ENCODE measurements around the gene HMGB2. TPM values are rescaled to one million over a fixed set of nuclear protein-coding genes. Genes with fewer than 3 reads are reported as not detected.
A peak's percentile ranks its signal among the peaks of the same experiment; 100 is the strongest.

Gene HMGB2
- polyA plus RNA-seq, 1 experiment: 32.7 TPM

DNA sequence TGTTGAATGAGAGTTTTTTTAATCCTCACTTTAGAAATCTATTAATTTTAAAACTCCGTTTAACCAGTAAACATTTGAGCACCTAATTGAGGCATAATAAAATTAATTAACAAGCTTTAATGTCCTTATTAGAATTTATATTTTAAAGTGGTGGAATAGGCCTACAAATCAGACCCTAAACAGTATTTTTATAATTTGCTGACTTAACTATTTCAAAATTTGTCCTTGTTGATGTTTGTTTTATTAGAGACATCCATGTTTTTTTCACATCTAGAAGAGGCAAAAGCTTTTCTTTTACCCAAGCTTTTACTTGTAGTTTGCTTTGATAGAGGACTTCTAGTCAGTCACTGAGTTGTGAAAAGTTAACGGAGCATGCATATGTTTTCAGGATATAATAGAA lies 40.4 kb upstream of the HMGB2 start:
- no peak overlapping the region for H3K4me3 ChIP-seq (ENCODE audit: low read depth, low read length)
- DNase-seq (ENCODE audit: low read depth): no peak
- ChIA-PET POLR2A (interaction anchor here (0.6 kb wide), 1 partner anchor 25 kb away, joined by 4 read pairs; no protein-coding TSS in a partner anchor), CTCF (interaction anchor here (0.9 to 1.4 kb wide), 3 partner anchors 10 to 55 kb away, joined by 3 to 6 read pairs (median 3); no protein-coding TSS in a partner anchor)
- no peaks in the 10 kb centered on the region for H3K27me3 ChIP-seq (ENCODE audit: control insufficient read depth, insufficient read depth, low read length)
- H3K36me3 ChIP-seq (ENCODE audit: control insufficient read depth, insufficient read depth, low read length): no peaks in the 10 kb centered on the region
- TF ChIP-seq, protein P1, sequence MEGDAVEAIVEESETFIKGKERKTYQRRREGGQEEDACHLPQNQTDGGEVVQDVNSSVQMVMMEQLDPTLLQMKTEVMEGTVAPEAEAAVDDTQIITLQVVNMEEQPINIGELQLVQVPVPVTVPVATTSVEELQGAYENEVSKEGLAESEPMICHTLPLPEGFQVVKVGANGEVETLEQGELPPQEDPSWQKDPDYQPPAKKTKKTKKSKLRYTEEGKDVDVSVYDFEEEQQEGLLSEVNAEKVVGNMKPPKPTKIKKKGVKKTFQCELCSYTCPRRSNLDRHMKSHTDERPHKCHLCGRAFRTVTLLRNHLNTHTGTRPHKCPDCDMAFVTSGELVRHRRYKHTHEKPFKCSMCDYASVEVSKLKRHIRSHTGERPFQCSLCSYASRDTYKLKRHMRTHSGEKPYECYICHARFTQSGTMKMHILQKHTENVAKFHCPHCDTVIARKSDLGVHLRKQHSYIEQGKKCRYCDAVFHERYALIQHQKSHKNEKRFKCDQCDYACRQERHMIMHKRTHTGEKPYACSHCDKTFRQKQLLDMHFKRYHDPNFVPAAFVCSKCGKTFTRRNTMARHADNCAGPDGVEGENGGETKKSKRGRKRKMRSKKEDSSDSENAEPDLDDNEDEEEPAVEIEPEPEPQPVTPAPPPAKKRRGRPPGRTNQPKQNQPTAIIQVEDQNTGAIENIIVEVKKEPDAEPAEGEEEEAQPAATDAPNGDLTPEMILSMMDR (IDR thresholded peaks at IDR 0.05; ENCODE audit: insufficient read depth, low read depth, low read length): no peak

DNA sequence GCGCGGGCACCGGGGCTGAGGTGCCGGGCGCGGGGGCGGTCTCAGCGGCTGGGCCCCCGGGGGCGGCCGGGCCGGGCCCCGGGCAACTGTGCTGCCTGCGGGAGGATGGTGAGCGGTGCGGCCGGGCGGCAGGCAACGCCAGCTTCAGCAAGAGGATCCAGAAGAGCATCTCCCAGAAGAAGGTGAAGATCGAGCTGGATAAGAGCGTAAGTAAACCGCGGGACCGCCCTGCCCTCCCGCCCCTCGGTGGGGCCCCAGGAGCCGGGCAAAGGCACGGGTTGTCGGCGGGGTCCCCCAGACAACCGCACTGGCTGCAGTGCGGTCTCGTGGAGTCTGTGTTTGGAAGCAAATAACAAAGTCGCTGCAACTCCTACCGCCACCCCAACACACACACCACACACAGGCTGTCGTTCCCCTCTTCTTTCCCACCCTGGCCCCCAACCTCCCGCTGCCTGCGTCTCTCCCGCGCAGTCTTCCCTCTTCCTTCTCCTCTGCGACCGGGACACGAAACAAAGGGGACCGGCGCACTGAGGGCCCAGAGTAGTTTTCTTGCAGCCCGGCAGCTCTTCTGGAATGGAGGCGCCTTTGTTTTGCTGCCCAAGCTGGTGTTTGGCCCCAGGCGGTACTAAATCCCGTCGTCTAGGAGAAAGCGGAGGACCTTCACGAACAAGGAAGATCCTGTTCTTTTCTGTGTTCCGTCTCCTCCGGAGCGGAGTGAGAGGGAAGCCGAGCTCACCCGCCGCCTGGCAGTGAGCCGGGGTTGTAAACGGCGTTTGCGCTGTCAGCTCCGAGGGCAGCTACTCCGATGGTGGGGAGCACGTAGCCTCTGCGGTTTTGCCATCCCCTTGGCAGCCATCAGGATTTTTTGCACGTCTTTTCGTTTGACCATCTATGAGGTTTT lies 37.4 kb upstream of the HMGB2 start:
- Histone ChIP-seq H3K27me3 (ENCODE audit: control insufficient read depth, insufficient read depth, low read length) (no peaks in the 10 kb centered on the region), H3K36me3 (ENCODE audit: control insufficient read depth, insufficient read depth, low read length) (no peaks in the 10 kb centered on the region), H3K4me3 (ENCODE audit: low read depth, low read length) (peak overlapping the region; percentile 88)
- TF ChIP-seq, protein P1 (IDR thresholded peaks at IDR 0.05; ENCODE audit: insufficient read depth, low read depth, low read length): 0 out of 2 replicates have a peak, but pooled peaks have one; percentile 4
- DNase-seq (ENCODE audit: low read depth): no peak
- POLR2A ChIA-PET: interaction anchor here (0.6 to 2.2 kb wide), 6 partner anchors 13 to 91 kb away, joined by 3 to 21 read pairs (median 4); partner anchors contain the start of gene HMGB2
- CTCF ChIA-PET: interaction anchor here (0.8 to 2.1 kb wide), 9 partner anchors 11 to 123 kb away, joined by 3 to 6 read pairs (median 3); no protein-coding TSS in a partner anchor

DNA sequence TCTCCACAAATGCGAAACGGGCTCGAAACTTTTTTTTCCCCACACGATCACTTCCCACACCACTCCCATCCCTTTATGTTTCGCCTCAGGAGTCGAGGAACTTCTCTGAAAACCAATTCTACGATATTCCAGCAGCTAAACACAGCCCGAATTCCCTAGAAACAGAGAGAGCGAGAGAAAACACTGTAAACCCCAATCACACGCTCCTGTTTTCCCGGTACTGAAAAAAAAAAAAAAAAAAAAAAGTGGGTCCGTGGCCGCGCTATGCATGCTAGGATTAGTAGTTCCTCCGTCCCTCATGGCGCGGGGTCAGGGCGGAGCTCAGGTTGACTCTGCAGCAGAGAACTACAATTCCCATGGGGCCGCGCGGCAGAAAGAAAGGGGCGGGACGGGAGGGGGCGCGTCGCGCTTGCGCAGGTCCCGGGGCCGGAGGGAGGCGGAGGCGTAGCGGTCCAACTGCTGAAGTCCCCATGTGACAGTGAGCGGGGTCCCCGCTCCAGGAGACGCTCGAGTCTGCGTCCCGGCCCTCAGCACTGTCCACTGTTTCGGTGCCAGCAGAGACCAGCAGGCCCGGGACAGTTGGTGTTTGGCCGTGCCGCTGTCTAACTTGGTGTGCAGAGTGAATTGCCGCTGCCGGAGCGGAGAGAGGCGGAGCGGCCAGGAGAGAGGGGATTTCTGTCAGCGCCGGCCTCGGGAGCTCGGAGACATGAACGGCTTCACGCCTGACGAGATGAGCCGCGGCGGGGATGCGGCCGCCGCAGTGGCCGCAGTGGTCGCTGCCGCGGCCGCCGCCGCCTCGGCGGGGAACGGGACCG lies 36.5 kb upstream of the HMGB2 start, which contains the start of gene SAP30:
SAP30 (plus strand) TSS at position 478 of the 815 bp plus-strand sequence; CDS start at position 707, 229 bp downstream.
- ChIA-PET CTCF (interaction anchor here (1.0 to 4.0 kb wide), 6 partner anchors 8 to 123 kb away, joined by 3 to 11 read pairs (median 6); no protein-coding TSS in a partner anchor), POLR2A (interaction anchor here (0.5 to 2.2 kb wide), 7 partner anchors 10 to 49 kb away, joined by 3 to 21 read pairs (median 7); partner anchors contain the start of gene HMGB2)
- TF ChIP-seq, protein P1 (IDR thresholded peaks at IDR 0.05; ENCODE audit: insufficient read depth, low read depth, low read length): no peak
- Histone ChIP-seq H3K27me3 (ENCODE audit: control insufficient read depth, insufficient read depth, low read length) (no peaks in the 10 kb centered on the region), H3K36me3 (ENCODE audit: control insufficient read depth, insufficient read depth, low read length) (no peaks in the 10 kb centered on the region), H3K4me3 (ENCODE audit: low read depth, low read length) (peak within 1 kb of the TSS; percentile 88)
- DNase-seq (ENCODE audit: low read depth): peak; percentile 89

DNA sequence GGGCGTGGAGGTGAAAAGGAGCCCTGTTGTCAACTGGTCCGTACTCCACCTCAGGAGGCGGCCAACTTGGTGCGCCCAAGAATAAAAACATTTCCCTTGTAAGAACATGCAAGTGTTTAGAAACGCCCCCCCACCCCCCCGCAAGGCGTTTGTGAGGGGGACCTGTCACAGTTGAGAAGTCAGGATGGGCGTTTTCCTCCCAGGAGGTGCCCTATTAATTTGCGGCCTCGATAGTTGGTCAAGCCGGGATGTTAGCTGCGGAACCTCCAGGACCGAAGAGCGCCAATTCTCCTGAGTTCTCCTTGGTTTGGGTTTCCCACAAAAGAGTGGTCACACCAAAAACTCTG lies 35.9 kb upstream of the HMGB2 start:
- Histone ChIP-seq H3K27me3 (ENCODE audit: control insufficient read depth, insufficient read depth, low read length) (no peaks in the 10 kb centered on the region), H3K4me3 (ENCODE audit: low read depth, low read length) (peak overlapping the region; percentile 59), H3K36me3 (ENCODE audit: control insufficient read depth, insufficient read depth, low read length) (no peaks in the 10 kb centered on the region)
- TF ChIP-seq, protein P1 (IDR thresholded peaks at IDR 0.05; ENCODE audit: insufficient read depth, low read depth, low read length): no peak
- DNase-seq (ENCODE audit: low read depth): no peak
- ChIA-PET POLR2A (interaction anchor here (0.5 to 2.2 kb wide), 4 partner anchors 9 to 36 kb away, joined by 3 to 19 read pairs (median 5); partner anchors contain the start of gene HMGB2), CTCF (interaction anchor here (0.9 to 4.0 kb wide), 6 partner anchors 8 to 51 kb away, joined by 3 to 11 read pairs (median 4); no protein-coding TSS in a partner anchor)

Data from BJ (cell line).